HepG2 (cell line): ENCODE results near the gene HEXA. TPM values are rescaled to one million over a fixed set of nuclear protein-coding genes. Genes with fewer than 3 reads are reported as not detected.

ENCODE experiments used
- CCDC6 ChIP-seq: sonication (generic); formaldehyde crosslinking; IDR thresholded peaks from 2 replicates; pipeline ENCODE4 v1.8.1; 2022; ENCODE audit warnings: mild to moderate bottlenecking, missing genetic modification reagents, moderate library complexity
- CHD4 ChIP-seq: fragments of 200-600 bp; sonication (generic); IDR thresholded peaks from 2 replicates; pipeline ENCODE4 v1.7.0; 2017; ENCODE audit warnings: mild to moderate bottlenecking, low read length, borderline replicate concordance
- CTCF ChIP-seq: sonication (generic); formaldehyde crosslinking; IDR thresholded peaks from 2 replicates; pipeline ENCODE4 v1.5.0; 2020; ENCODE audit warnings: mild to moderate bottlenecking, missing genetic modification reagents, moderate library complexity
- ETV5 ChIP-seq: IDR thresholded peaks from 2 replicates; pipeline ENCODE4 v1.6.1; 2018; ENCODE audit warnings: missing biosample characterization, missing genetic modification reagents, inconsistent platforms, borderline replicate concordance
- HOXA3 ChIP-seq: sonication (generic); formaldehyde crosslinking; IDR thresholded peaks from 2 replicates; pipeline ENCODE4 v1.5.0; 2020; ENCODE audit warnings: missing genetic modification reagents
- MBD4 ChIP-seq: IDR thresholded peaks from 2 replicates; pipeline ENCODE4 v1.6.1; 2012; ENCODE audit warnings: low read length, inconsistent platforms, borderline replicate concordance
- NR2C2 ChIP-seq: sonication (generic); formaldehyde crosslinking; IDR thresholded peaks from 2 replicates; pipeline ENCODE4 v1.4.0; 2020; ENCODE audit warnings: missing genetic modification reagents, mild to moderate bottlenecking, moderate library complexity, borderline replicate concordance
- RAD21 ChIP-seq: fragments of 450-650 bp; formaldehyde crosslinking; IDR thresholded peaks from 2 replicates; pipeline ENCODE4 v1.5.0; 2020; ENCODE audit warnings: mild to moderate bottlenecking
- SMC3 ChIP-seq: IDR thresholded peaks from 2 replicates; pipeline ENCODE4 v1.6.1; 2011; ENCODE audit warnings: low read length, improper control_type of control experiment
- STAG1 ChIP-seq: sonication (generic); formaldehyde crosslinking; IDR thresholded peaks from 2 replicates; pipeline ENCODE4 v1.4.0; 2020; ENCODE audit warnings: missing genetic modification reagents
- STAT6 ChIP-seq: sonication (generic); formaldehyde crosslinking; IDR thresholded peaks from 2 replicates; pipeline ENCODE4 v1.4.0; 2020; ENCODE audit warnings: missing genetic modification reagents, mild to moderate bottlenecking, borderline replicate concordance
- TEAD3 ChIP-seq: optimal IDR thresholded peaks from 2 replicates; pipeline ENCODE3; 2016; ENCODE audit warnings: borderline replicate concordance
- ZFP1 ChIP-seq: IDR thresholded peaks from 2 replicates; pipeline ENCODE4 v1.6.1; 2016
- ZFX ChIP-seq: sonication (generic); formaldehyde crosslinking; IDR thresholded peaks from 2 replicates; pipeline ENCODE4 v1.4.0; 2020; ENCODE audit warnings: mild to moderate bottlenecking, low read depth, missing genetic modification reagents, moderate library complexity
- ZFY ChIP-seq: sonication (generic); formaldehyde crosslinking; IDR thresholded peaks from 2 replicates; pipeline ENCODE4 v1.4.0; 2020; ENCODE audit warnings: missing genetic modification reagents
- ZKSCAN8 ChIP-seq: IDR thresholded peaks from 2 replicates; pipeline ENCODE4 v1.6.1; 2016; ENCODE audit warnings: borderline replicate concordance, missing genetic modification reagents, missing compliant biosample characterization
- ZNF20 ChIP-seq: sonication (generic); formaldehyde crosslinking; IDR thresholded peaks from 2 replicates; pipeline ENCODE4 v1.4.0; 2020; ENCODE audit warnings: mild to moderate bottlenecking, moderate library complexity, missing genetic modification reagents
- ZNF282 ChIP-seq: fragments of 450-650 bp; IDR thresholded peaks from 2 replicates; pipeline ENCODE4 v1.6.1; 2018; ENCODE audit not compliant: partially characterized antibody
- ZNF629 ChIP-seq: sonication (generic); formaldehyde crosslinking; conservative IDR thresholded peaks from 2 replicates; pipeline ENCODE4 v1.5.0; 2020; ENCODE audit warnings: missing genetic modification reagents
- ZNF644 ChIP-seq: IDR thresholded peaks from 2 replicates; pipeline ENCODE4 v1.6.1; 2016; ENCODE audit warnings: low read depth
- polyA plus RNA-seq, 8 experiments: library from polyadenylated mRNA; depleted of rRNA in 3 of 8; stranded (reverse) in 7 of 8; unstranded in 1 of 8; fragments of >200 nt; fragmentation: Illumina TruSeq in 4 of 8; extraction: Trizol in 4 of 8; gene quantifications; 2 replicates each; pipeline versions ENCODE4 v1.2.1 to v1.2.3, GENCODE V29; 2011 to 2016; ENCODE audit warnings: low read depth in 4 of 8, missing spikeins in 1 of 8, mixed read lengths in 1 of 8; ENCODE audit not compliant: insufficient read depth in 1 of 8
- total RNA-seq, 5 experiments: library from RNA; depleted of rRNA; stranded (reverse); fragments of >200 nt; fragmentation: Illumina TruSeq; extraction: Trizol; gene quantifications; 2 replicates each; pipeline ENCODE4 v1.2.3, GENCODE V29; 2016; ENCODE audit warnings: low read depth in 1 of 5

The HEXA gene
- total and polyA plus RNA-seq, 2 of the 13 experiments (the other 11 are each of a cell fraction or from before 2014, with no cell fraction given): 106 to 219 TPM

GRCh38 chr15:72312605-72313447, 63.0 kb downstream of the HEXA start (continued):
- TF ChIP-seq ZFX (peak; percentile 34; the same call in 1 of the 2 replicates), ZFY (CRISPR knock-in tag) (peak; percentile 31; the same call in 1 of the 2 replicates), ZNF629 (CRISPR knock-in tag) (peak; percentile 82), CTCF (CRISPR knock-in tag) (peak; percentile 84), RAD21 (CRISPR knock-in tag) (peak; percentile 67; the same call in 1 of the 2 replicates), ZNF282 (no peak), ZNF644 (no peak), ZFP1 (no peak), TEAD3 (CRISPR knock-in tag) (peak; percentile 12), NR2C2 (CRISPR knock-in tag) (no peak), STAG1 (CRISPR knock-in tag) (peak; percentile 82), HOXA3 (CRISPR knock-in tag) (no peak), STAT6 (CRISPR knock-in tag) (no peak), ZNF20 (CRISPR knock-in tag) (no peak), CHD4 (0 out of 2 replicates have a peak, but pooled peaks have one; percentile 70), CCDC6 (CRISPR knock-in tag) (no peak), ZKSCAN8 (CRISPR knock-in tag) (no peak), SMC3 (peak; percentile 75; the same call in 1 of the 2 replicates), MBD4 (no peak), ETV5 (CRISPR knock-in tag) (no peak)
